Uterus (tissue), 4 donors: ENCODE measurements around the gene ARMH3. TPM values are rescaled to one million over a fixed set of nuclear protein-coding genes. Genes with fewer than 3 reads are reported as not detected.
A peak's percentile ranks its signal among the peaks of the same experiment; 100 is the strongest.
"Not testable (repeated sequence)": the region's sequence is repeated elsewhere in the genome, so short reads cannot be mapped to it uniquely, and the experiment has no call there.

Experiments used
- DNase-seq, 2 donors: peaks; one replicate each; pipeline ENCODE4 v3.0.0-alpha.2; 2019 to 2020
- H3K27ac ChIP-seq, 2 donors: fragments of 200-600 bp; sonication (generic); 1 replicate in 1 of 2; 2 replicates in 1 of 2; pipeline ENCODE4 v1.5.1; 2016 to 2018
- H3K27me3 ChIP-seq, 2 donors: fragments of 200-600 bp; sonication (generic); one replicate each; pipeline ENCODE4 v1.5.1; 2018 to 2019; ENCODE audit warnings: control low read depth in 1 of 2
- H3K36me3 ChIP-seq, 2 donors: fragments of 200-600 bp; sonication (generic); one replicate each; pipeline ENCODE4 v1.5.1; 2019; ENCODE audit warnings: control low read depth in 1 of 2
- H3K4me1 ChIP-seq, 2 donors: fragments of 200-600 bp; sonication (generic); one replicate each; pipeline ENCODE4 v1.5.1; 2018 to 2019; ENCODE audit warnings: control low read depth in 1 of 2
- H3K4me3 ChIP-seq, 2 donors: fragments of 200-600 bp; sonication (generic); 1 replicate in 1 of 2; 2 replicates in 1 of 2; pipeline ENCODE4 v1.5.1; 2018 to 2019; ENCODE audit warnings: mild to moderate bottlenecking in 1 of 2
- H3K9me3 ChIP-seq, 2 donors: fragments of 200-600 bp; sonication (generic); one replicate each; pipeline ENCODE4 v1.5.1; 2019; ENCODE audit warnings: control low read depth in 1 of 2
- POLR2A ChIP-seq, 2 donors: fragments of 450-650 bp; IDR thresholded peaks; one replicate each; pipeline ENCODE4 v1.6.1; 2016; ENCODE audit warnings: antibody characterized with exemption in 2 of 2, mild to moderate bottlenecking in 1 of 2, moderate library complexity in 1 of 2
- intact Hi-C: fragments of 100-400 bp; cut with DNase I; formaldehyde crosslinking; loops from one replicate; pipeline ENCODE4 v1.15.1; 2023; ENCODE audit warnings: low total_unique reads
- total RNA-seq, 4 donors: library from RNA; depleted of rRNA in 3 of 4; stranded (reverse); fragments of >200 nt in 3 of 4; gene quantifications; one replicate each; pipeline versions ENCODE4 v1.1.0 to v1.2.4, GENCODE V29; 2014 to 2023
- TF ChIP-seq, protein P1 (sequence below), 4 experiments: fragments of 200-600 bp in 2 of 4; fragments of 450-650 bp in 2 of 4; sonication (generic) in 2 of 4; IDR thresholded peaks; one replicate each; pipeline ENCODE4 v1.5.1; 2016 to 2019; ENCODE audit warnings: antibody characterized with exemption in 4 of 4, mild to moderate bottlenecking in 2 of 4, moderate library complexity in 1 of 4
- donor health status: DM: yes; HTN: yes; CAD: no.

The ARMH3 gene
- total RNA-seq, 4 donors from 2014 or later: 10.6 to 29.8 (median 20.9) TPM

DNA sequence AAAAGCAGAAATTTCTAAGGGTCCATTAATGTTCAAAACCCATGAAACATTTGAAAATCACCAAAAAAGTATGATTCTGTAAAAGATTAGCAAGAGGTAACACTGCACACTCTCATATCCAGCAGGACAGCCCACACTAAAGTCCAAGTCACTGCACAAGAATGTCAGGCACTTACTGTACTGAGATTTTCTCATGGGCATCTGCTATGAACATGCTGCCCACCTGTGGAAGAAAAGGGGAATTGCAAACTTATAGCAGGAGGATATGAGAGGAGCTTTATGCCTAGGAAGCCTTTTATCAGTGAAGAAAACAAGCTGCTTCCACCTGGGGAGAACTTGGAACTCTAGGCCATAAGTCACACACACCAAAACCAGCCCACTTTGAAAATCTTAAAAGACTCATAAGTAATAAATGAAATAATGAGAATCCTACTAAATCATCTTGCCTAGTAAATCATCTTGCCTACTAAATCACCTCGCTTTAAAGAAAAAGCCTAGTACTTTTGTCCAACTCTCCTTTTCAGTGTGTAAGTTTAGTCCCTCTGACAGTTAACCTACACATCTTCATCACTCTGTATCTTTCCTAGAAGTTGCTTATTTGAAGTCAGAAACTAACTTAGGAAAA is 46.1 kb downstream of the ARMH3 start:
- peak; percentile 28 to 61 for DNase-seq
- Histone ChIP-seq H3K9me3 (no peaks in the 10 kb centered on the region), H3K4me3 (no peak overlapping the region), H3K4me1 (no peaks in the 10 kb centered on the region), H3K27ac (no peak overlapping the region), H3K27me3 (no peaks in the 10 kb centered on the region), H3K36me3 (no peaks in the 10 kb centered on the region)
- intact Hi-C loops: no loop called here
- TF ChIP-seq POLR2A (IDR thresholded peaks at IDR 0.05): no peak
- TF ChIP-seq, protein P1, sequence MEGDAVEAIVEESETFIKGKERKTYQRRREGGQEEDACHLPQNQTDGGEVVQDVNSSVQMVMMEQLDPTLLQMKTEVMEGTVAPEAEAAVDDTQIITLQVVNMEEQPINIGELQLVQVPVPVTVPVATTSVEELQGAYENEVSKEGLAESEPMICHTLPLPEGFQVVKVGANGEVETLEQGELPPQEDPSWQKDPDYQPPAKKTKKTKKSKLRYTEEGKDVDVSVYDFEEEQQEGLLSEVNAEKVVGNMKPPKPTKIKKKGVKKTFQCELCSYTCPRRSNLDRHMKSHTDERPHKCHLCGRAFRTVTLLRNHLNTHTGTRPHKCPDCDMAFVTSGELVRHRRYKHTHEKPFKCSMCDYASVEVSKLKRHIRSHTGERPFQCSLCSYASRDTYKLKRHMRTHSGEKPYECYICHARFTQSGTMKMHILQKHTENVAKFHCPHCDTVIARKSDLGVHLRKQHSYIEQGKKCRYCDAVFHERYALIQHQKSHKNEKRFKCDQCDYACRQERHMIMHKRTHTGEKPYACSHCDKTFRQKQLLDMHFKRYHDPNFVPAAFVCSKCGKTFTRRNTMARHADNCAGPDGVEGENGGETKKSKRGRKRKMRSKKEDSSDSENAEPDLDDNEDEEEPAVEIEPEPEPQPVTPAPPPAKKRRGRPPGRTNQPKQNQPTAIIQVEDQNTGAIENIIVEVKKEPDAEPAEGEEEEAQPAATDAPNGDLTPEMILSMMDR (IDR thresholded peaks at IDR 0.05): peak; percentile 80 to 96 (median 90)

DNA sequence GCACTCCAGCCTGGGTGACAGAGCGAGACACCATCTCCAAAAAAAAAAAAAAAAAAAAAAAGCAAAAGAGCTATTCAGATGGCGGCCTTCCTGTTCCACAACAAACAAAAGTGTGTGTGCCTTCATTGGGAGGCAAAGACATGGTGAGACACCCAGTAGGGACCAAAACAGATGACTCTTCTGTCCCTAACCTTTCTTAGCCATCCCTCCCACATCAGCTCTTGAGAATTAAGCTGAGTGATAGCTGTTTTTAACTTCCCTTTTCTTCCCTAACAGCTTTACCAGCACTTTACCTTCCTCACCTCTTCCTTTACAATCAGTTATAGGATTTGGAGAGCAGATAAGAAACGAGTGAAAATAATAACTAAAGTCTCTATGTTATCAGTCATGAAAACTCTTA is 48.2 kb downstream of the ARMH3 start:
- TF ChIP-seq, protein P1 (IDR thresholded peaks at IDR 0.05): no peak
- no peak for TF ChIP-seq POLR2A (IDR thresholded peaks at IDR 0.05)
- no peaks in the 10 kb centered on the region for H3K9me3 ChIP-seq
- H3K27me3 ChIP-seq: no peaks in the 10 kb centered on the region
- intact Hi-C loops: no loop called here
- no peak overlapping the region for H3K4me3 ChIP-seq
- no peaks in the 10 kb centered on the region for H3K36me3 ChIP-seq
- no peak overlapping the region for H3K27ac ChIP-seq
- DNase-seq: no peak
- no peaks in the 10 kb centered on the region for H3K4me1 ChIP-seq

DNA sequence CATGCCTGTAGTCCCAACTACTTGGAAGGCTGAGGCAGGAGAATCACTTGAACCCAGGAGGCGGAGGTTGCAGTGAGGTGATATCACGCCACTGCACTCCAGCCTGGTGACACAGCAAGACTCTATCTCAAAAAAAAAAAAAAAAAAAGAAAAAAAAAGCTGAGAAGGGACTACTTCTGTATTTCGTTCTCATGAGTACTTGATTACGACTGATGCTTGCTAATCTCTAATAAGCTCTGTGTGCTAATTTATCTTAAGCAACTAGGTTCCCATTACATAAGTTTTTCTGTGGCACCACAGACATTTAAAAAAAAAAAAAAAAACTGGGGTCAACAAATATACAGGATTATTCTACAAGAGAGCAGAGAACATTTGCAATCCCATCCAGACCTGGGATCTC is 48.9 kb downstream of the ARMH3 start:
- H3K27me3 ChIP-seq, intact Hi-C loops, H3K4me1 ChIP-seq, H3K9me3 ChIP-seq, H3K27ac ChIP-seq, H3K36me3 ChIP-seq, H3K4me3 ChIP-seq, DNase-seq: not testable (repeated sequence)

DNA sequence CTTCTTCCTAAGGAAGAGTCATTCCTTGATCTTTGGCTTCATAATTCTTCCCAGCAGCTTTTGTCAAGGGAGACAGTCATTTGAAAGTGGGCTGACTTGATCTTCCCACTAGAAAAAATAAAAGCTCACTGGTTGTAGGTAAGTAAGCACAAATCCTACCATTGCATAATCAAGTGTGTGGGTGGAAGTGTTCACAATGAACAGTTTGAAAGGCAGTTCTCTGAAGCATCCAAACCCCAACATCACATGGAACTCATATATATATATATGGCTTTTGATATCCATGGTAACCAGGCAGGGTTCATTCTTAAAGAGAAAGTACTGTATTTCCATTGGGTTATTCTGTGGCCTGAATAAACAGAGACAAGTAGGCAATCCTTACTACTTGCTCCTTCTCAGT is 51.6 kb downstream of the ARMH3 start:
- no peaks in the 10 kb centered on the region for H3K27me3 ChIP-seq
- TF ChIP-seq, protein P1 (IDR thresholded peaks at IDR 0.05): no peak
- TF ChIP-seq POLR2A (IDR thresholded peaks at IDR 0.05): no peak
- H3K36me3 ChIP-seq: no peaks in the 10 kb centered on the region
- no peaks in the 10 kb centered on the region for H3K9me3 ChIP-seq
- no peak for DNase-seq
- intact Hi-C loops: no loop called here
- H3K27ac ChIP-seq: no peak overlapping the region
- no peak overlapping the region for H3K4me3 ChIP-seq
- no peaks in the 10 kb centered on the region for H3K4me1 ChIP-seq

DNA sequence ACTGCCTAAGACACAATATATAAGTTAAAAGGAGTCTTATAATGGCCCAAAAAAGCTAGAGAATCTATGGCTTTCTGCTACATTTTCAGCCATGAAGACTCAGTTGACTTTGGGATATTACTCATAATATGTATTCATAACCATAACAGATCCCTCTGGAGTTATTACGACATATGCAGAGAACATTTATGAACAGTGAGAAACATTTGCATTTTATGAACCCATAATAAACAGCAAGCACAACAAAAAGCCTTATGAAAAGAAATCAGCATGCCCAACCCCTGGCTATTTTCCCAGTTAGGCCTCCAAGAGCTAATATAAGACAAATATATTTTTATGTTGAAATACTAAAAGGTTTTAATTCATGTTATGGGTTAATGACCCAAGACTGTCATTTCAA is 52.4 kb downstream of the ARMH3 start:
- no peak overlapping the region for H3K27ac ChIP-seq
- DNase-seq: no peak
- H3K4me3 ChIP-seq: no peak overlapping the region
- intact Hi-C loops: no loop called here
- TF ChIP-seq, protein P1 (IDR thresholded peaks at IDR 0.05): no peak
- no peak for TF ChIP-seq POLR2A (IDR thresholded peaks at IDR 0.05)
- H3K27me3 ChIP-seq: no peaks in the 10 kb centered on the region
- H3K9me3 ChIP-seq: no peaks in the 10 kb centered on the region
- no peaks in the 10 kb centered on the region for H3K36me3 ChIP-seq
- H3K4me1 ChIP-seq: no peaks in the 10 kb centered on the region
